IPS-18a (cell line): ENCODE results near the gene C2orf78.
A peak's percentile ranks its signal among the peaks of the same experiment; 100 is the strongest.
"Not testable (repeated sequence)": the region's sequence is repeated elsewhere in the genome, so short reads cannot be mapped to it uniquely, and the experiment has no call there.

ENCODE experiments used
- H3K27ac ChIP-seq: one replicate; pipeline ENCODE4 v1.5.1; 2013; ENCODE audit warnings: low read length
- H3K27me3 ChIP-seq: one replicate; pipeline ENCODE4 v1.6.1; 2013; ENCODE audit warnings: mild to moderate bottlenecking, low read length; ENCODE audit not compliant: control insufficient read depth, insufficient read depth
- H3K36me3 ChIP-seq: one replicate; pipeline ENCODE4 v1.6.1; 2013; ENCODE audit warnings: low read depth, low read length; ENCODE audit not compliant: control insufficient read depth
- H3K4me1 ChIP-seq: one replicate; pipeline ENCODE4 v1.6.1; 2013; ENCODE audit warnings: low read depth, low read length; ENCODE audit not compliant: control insufficient read depth
- H3K4me3 ChIP-seq: one replicate; pipeline ENCODE4 v1.5.1; 2013; ENCODE audit warnings: low read length
- H3K9ac ChIP-seq: one replicate; pipeline ENCODE4 v1.6.1; 2013; ENCODE audit warnings: mild to moderate bottlenecking, low read length, moderate library complexity
- H3K9me3 ChIP-seq: one replicate; pipeline ENCODE4 v1.6.1; 2013; ENCODE audit warnings: low read depth, low read length; ENCODE audit not compliant: control insufficient read depth

Gene C2orf78

GRCh38 chr2:73762571-73762970 lies 21.4 kb upstream of the C2orf78 start:
- Histone ChIP-seq H3K36me3 (peaks cover 34% of the 10 kb centered on the region), H3K4me3 (no peak overlapping the region), H3K9ac (no peak overlapping the region), H3K27ac (no peak overlapping the region), H3K27me3 (no peaks in the 10 kb centered on the region), H3K4me1 (no peaks in the 10 kb centered on the region), H3K9me3 (no peaks in the 10 kb centered on the region)

GRCh38 chr2:73764945-73765344 lies 19.0 kb upstream of the C2orf78 start:
- peaks cover 50% of the 10 kb centered on the region for H3K36me3 ChIP-seq
- H3K4me1 ChIP-seq, result no peaks in the 10 kb centered on the region
- H3K9ac ChIP-seq, result no peak overlapping the region
- no peak overlapping the region for H3K27ac ChIP-seq
- H3K9me3 ChIP-seq, result no peaks in the 10 kb centered on the region
- H3K4me3 ChIP-seq, result no peak overlapping the region
- no peaks in the 10 kb centered on the region for H3K27me3 ChIP-seq

- Histone ChIP-seq H3K36me3 (peaks cover 41% of the 10 kb centered on the region), H3K4me3 (no peak overlapping the region), H3K27ac (no peak overlapping the region), H3K9me3 (no peaks in the 10 kb centered on the region), H3K27me3 (no peaks in the 10 kb centered on the region), H3K4me1 (no peaks in the 10 kb centered on the region), H3K9ac (no peak overlapping the region)
Measured at GRCh38 chr2:73766349-73766748, 17.6 kb upstream of the C2orf78 start.

DNA sequence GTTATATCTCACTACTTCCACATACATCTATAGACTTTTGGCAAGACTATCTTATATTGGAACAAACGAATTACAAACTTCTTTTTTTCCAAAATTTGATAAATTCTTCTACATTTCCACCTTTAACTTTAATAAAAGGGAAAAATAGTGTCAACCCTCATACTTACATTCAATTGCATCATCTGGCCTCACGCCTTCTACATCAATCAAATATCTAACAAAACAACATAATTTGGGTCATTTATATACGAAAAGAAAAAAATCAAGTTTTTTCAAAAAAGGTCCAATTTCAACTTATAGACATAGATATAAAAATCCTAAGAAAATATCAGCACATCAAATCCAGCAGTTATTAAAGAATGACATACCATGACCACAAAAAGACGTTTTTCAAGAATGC lies 17.0 kb upstream of the C2orf78 start:
- Histone ChIP-seq H3K9me3 (no peaks in the 10 kb centered on the region), H3K27me3 (no peaks in the 10 kb centered on the region), H3K27ac (no peak overlapping the region), H3K4me1 (no peaks in the 10 kb centered on the region), H3K4me3 (no peak overlapping the region), H3K36me3 (peaks cover 41% of the 10 kb centered on the region), H3K9ac (no peak overlapping the region)

GRCh38 chr2:73770725-73771124 lies 13.3 kb upstream of the C2orf78 start:
- peaks cover 50% of the 10 kb centered on the region for H3K36me3 ChIP-seq
- no peak overlapping the region for H3K4me3 ChIP-seq
- no peak overlapping the region for H3K27ac ChIP-seq
- no peaks in the 10 kb centered on the region for H3K9me3 ChIP-seq
- no peak overlapping the region for H3K9ac ChIP-seq
- H3K27me3 ChIP-seq, result no peaks in the 10 kb centered on the region
- no peaks in the 10 kb centered on the region for H3K4me1 ChIP-seq

- H3K4me1 ChIP-seq, result no peaks in the 10 kb centered on the region
- H3K36me3 ChIP-seq, result peaks cover 54% of the 10 kb centered on the region
- no peak overlapping the region for H3K27ac ChIP-seq
- no peaks in the 10 kb centered on the region for H3K9me3 ChIP-seq
- no peaks in the 10 kb centered on the region for H3K27me3 ChIP-seq
- H3K4me3 ChIP-seq, result no peak overlapping the region
- no peak overlapping the region for H3K9ac ChIP-seq
Measured at GRCh38 chr2:73772819-73773218, 11.2 kb upstream of the C2orf78 start.

- Histone ChIP-seq H3K27ac (no peak overlapping the region), H3K9ac (no peak overlapping the region), H3K36me3 (peaks cover 38% of the 10 kb centered on the region), H3K27me3 (no peaks in the 10 kb centered on the region), H3K9me3 (no peaks in the 10 kb centered on the region), H3K4me3 (no peak overlapping the region), H3K4me1 (no peaks in the 10 kb centered on the region)
Measured at GRCh38 chr2:73776381-73776780, 7.6 kb upstream of the C2orf78 start.

DNA sequence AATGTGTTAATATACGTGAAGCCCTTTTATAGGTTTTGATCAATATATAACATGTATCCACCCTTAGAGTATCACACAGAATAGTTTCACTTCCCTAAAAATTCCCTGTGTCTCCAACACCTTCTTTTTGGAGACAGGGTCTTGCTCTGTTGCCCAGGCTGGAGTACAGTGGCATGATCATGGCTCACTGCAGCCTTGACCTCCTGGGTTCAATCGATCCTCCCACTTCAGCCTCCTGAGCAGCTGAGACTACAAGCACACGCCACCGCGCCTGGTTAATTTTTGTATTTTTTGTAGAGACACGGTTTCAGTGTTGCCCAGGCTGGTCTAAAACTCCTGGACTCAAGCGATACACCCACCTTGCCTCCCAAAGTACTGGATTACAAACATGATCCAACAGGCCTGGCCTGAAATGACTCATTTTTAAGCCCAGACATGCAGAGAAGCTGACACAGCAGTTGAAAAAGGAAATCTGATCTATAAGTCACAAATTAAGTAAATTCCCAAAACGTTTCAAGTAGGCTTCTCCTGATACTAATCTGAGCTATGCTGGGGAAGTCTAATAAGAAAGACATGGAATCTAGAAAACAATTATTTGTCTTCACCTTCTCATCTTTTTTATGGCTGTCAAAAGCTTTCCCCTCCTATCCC lies 7.0 kb upstream of the C2orf78 start:
- H3K9ac ChIP-seq, result no peak overlapping the region

DNA sequence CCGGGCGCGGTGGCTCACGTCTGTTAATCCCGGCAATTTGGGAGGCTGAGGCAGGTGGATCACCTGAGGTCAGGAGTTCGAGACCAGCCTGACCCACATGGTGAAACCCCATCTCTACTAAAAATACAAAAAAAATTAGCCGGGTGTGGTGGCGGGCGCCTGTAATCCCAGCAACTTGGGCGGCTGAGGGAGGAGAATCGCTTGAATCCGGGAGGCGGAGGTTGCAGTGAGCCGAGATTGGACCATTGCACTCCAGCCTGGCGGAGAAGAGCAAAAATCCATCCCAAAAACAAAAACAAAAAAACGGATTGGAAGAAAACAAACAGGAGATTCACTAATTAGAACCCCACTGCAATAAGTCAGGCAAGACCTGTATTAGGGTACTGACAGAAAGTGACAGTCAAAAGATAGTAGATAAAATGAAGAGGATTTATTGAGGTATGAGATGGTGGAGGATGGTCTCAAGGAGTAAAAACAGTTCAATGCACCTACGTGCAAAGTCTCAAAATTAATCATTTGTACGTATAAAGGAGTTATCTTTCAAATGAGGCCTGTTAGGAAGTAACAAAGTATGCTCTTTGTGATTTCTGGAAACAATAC lies 5.0 kb upstream of the C2orf78 start:
- H3K27ac ChIP-seq, result not testable (repeated sequence)

More for the DNA sequence above, 7.0 kb upstream of the C2orf78 start:
- Histone ChIP-seq H3K4me3 (no peak overlapping the region), H3K4me1 (no peaks in the 10 kb centered on the region), H3K27ac (no peak overlapping the region), H3K27me3 (no peaks in the 10 kb centered on the region), H3K36me3 (peaks cover 38% of the 10 kb centered on the region), H3K9me3 (no peaks in the 10 kb centered on the region)

GRCh38 chr2:73779467-73780236 lies 4.3 kb upstream of the C2orf78 start, which contains the start of gene DUSP11:
Gene DUSP11 (minus strand): TSS chr2:73780103. CDS start chr2:73779974, 129 bp downstream.
- Histone ChIP-seq H3K27ac (peak within 1 kb of the TSS; percentile 25), H3K4me1 (no peaks in the 10 kb centered on the region), H3K36me3 (peaks cover 18% of the 10 kb centered on the region), H3K9ac (peak within 1 kb of the TSS; percentile 89), H3K4me3 (peak within 1 kb of the TSS; percentile 93), H3K9me3 (no peaks in the 10 kb centered on the region), H3K27me3 (no peaks in the 10 kb centered on the region)

More for the DNA sequence above, 5.0 kb upstream of the C2orf78 start:
- H3K9me3 ChIP-seq, H3K4me1 ChIP-seq, H3K27me3 ChIP-seq: not testable (repeated sequence)
- Histone ChIP-seq H3K36me3 (peaks cover 24% of the 10 kb centered on the region), H3K9ac (peak overlapping the region; percentile 89), H3K4me3 (peak overlapping the region; percentile 93)

DNA sequence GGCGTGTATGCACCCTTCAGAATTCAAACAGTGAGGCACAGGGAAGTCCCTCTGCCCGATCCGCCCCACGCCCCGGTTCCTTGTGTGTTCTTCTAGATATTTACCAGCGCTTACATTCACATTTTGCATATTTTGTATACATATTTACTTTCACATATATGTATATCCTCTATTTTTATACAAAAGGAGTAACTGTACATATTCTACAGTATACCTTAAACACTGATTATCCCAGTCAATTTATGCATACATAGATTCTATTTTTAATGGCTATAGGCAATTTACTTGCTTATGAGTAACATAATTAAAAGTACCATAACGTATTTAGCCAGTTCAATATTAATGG lies 3.8 kb upstream of the C2orf78 start:
- no peaks in the 10 kb centered on the region for H3K4me1 ChIP-seq

More for the DNA sequence above, 3.8 kb upstream of the C2orf78 start:
- H3K36me3 ChIP-seq, result peaks cover 15% of the 10 kb centered on the region
- H3K9ac ChIP-seq, result peak overlapping the region; percentile 89
- no peaks in the 10 kb centered on the region for H3K9me3 ChIP-seq
- H3K27me3 ChIP-seq, result no peaks in the 10 kb centered on the region
- peak overlapping the region; percentile 93 for H3K4me3 ChIP-seq
- no peak overlapping the region for H3K27ac ChIP-seq
